IPS-NIHi7 (cell line): ENCODE results near the gene PDSS1.
"Not testable (repeated sequence)": the region's sequence is repeated elsewhere in the genome, so short reads cannot be mapped to it uniquely, and the experiment has no call there.

Experiments
- DNase-seq: peaks from one replicate; pipeline ENCODE4 v3.0.0; 2012; ENCODE audit warnings: mixed read lengths; ENCODE audit errors: extremely low spot score

PDSS1 gene

DNA sequence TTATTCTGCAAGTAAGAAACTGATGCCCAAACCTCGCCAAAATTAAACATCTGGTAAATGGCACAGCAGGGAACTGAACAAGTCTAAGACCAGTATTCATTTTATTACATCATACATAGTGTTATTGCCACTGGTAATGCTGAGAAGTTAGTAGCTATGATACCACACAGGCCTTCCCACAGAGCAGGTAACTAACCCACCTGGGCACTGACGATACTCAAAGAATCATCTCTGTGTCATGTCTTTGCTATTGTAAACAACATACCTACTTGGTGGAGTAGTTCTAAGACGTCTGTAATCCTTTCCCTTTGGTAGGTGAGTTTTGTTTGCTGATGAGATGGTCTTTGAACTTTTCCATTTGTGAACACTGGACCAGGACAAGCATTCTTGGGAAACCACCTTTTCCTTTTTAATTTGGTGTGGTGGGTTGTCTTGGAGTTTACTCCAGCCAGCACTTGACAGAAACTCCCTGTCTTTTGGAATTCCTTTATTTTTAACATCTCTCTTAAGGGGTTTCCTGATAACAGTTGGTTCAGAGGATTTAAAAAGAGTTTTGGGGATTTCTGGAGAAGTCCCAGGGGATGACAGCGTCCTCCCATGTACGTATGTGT lies 40.9 kb downstream of the PDSS1 start:
- DNase-seq = no peak

DNA sequence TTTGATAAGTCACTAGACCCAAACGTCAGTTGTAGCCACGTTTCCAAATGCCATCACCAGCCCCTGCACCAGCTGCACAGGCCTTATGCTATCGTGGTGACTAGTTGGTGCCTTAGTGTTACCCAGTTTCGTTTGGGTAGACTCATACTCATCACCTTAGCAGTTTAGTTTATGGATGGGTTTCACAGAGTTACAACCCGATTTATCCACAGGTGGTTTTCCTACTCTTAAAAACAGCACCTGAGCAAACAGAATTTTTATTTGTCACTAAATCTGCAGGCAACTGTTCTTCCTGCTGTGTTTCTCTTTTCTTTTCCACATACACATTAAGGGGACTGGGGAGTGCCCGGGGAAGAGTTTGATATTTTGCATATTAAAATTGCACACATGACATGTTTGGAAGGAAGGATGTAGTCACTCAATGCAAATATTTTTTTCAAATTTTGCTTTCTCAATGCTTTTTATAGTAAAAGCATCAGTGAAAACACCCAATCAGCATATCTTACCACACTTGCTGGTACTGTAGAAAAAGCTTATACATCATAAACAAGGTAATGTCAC lies 41.6 kb downstream of the PDSS1 start:
- no peak for DNase-seq

DNA sequence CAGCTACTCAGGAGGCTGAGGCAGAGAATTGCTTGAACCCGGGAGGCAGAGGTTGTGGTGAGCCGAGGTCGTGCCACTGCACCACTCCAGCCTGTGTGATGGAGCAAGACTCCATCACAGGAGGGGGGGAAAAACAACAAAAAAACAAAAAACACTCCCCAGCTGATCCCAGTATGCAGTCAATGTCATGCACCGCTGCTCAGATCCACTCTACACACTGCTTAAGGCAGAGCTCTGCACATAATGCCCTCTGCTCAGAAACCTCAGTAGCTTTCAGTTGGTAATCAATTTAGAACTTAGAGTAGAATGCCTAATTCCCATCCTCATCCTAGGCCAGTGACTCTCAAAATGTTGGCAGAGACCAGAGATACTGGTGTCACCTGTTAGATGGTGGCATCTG lies 43.9 kb downstream of the PDSS1 start:
- DNase-seq = no peak

DNA sequence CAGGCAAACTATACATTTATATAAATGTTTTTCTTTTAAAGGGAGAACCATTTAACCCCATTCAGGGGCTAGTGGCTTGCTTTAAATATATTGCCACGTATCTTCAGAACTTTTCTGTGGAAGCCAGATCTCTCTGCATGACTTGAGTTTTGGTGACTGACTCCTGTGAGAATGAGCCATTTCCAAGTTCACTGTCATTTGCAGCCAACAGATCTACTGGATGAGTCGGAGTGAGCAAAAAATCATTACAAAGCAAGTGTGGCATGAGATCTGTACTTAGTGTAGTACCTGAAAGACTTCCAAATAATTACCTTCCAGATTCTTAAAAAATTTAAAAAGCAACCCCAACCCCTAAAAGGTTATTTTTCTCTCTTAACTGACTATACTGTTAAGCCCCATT lies 45.6 kb downstream of the PDSS1 start:
- DNase-seq = no peak

DNA sequence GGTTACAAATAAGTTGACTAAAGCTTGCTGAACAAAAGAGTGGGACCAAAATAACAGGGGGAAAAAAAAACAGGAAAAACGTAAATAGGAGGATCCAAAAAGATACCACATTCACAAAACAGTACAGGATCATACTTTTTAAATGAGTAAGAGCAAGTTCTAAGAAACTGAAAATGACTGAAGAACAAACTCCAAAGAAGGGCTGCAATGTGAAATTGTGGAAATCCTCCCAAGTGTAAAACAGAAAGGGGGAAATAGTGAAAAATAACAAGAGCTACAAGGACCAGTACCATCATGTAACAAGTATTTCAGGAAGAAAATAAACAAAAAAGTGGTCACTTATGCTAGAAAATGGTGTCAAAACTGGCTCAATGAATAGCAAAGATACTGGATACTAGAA lies 46.3 kb downstream of the PDSS1 start:
- no peak for DNase-seq

DNA sequence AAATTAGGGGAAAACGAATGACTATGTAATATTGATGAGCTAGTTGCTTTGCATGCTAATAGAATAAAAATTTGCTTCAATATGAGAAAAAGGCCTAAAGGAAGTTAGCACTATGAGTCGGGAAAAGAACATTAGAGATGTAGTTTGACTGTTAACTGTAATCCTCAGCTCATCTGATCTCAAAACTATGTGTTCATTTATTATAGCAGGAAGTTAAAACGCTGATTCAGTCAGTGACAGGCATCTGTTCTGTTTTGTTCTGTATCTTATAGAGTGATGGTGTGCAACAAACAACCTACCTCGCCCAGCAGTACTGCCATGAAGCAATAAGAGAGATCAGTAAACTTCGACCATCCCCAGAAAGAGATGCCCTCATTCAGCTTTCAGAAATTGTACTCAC lies 48.6 kb downstream of the PDSS1 start:
- DNase-seq = no peak

DNA sequence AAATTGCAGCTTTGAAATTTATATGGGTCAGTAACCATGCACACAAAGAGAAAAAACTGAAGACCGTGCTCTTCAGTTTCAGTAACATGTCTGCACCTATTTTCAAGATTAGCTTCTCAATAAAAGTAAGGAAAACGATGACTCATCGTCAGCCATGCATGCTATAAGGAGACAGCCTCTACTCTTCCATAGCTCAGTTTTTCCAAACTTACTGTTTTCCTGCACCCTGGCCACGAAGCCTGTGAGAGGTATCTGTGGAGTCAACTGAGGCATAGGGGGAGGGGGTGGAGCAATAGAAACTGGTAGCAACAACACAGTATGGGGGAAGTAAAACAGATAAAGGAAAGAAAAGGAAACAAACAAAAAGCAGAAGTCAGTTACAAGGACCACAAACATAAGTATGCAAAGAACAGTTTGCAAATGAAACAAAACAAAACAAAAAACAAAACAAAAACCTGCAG lies 58.0 kb downstream of the PDSS1 start:
- peak; percentile 34 for DNase-seq

DNA sequence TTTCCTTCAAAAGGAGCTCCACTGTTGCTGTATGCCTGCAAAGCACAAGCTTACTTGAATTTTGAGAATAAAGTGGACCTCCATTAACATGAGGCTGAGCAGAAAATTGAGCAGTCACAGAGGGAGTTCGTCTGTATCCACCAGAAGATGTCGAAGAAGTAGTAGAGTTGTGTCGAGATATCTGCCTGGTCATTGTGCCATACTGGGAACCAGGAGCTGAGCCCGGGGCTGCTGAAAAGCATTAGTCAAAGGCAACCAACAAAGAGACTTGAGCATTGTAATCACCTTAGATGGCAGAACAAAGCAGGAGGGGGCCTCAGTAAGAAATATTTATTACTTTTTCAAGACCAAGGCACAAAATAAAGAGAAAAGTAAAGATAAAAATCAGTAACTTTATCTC lies 61.5 kb downstream of the PDSS1 start:
- DNase-seq = peak; percentile 36

DNA sequence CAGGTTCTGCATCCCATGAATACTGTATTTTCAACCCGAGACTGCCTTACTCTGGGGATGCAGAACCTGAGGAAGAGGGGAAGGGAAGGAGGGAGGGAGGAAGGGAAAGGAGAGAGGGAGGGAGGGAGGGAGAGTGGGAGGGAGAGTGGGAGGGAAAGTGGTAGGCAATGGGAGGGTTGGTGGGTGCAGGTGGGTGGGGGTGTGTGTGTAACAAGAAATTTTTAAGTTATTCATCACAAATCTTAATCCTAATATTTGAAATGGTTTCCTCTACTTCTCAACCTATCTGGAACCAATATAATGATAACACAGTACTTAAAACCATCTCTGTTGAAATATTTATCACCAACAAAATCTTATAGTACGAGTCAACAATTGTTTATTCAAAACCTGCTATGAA lies 68.0 kb downstream of the PDSS1 start:
- no peak for DNase-seq

DNA sequence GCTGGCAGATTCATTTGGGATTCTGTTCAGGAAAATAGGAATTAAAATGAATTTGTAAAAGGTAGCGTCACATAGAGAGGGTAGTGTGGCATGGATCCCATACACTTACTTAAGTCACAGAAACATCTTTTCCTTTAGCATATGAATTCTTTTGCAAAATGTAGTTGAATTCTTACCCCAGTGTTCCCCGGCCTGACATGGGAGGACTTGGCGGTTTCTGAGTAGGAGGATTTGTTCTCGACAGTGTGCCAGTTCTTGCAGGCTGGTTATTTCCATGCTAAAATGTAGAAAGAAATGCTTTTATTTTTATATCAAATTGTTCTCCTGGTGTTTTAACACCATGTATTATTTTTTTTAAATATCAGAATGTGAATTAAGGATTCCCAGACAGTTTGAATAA lies 72.6 kb downstream of the PDSS1 start:
- no peak for DNase-seq

DNA sequence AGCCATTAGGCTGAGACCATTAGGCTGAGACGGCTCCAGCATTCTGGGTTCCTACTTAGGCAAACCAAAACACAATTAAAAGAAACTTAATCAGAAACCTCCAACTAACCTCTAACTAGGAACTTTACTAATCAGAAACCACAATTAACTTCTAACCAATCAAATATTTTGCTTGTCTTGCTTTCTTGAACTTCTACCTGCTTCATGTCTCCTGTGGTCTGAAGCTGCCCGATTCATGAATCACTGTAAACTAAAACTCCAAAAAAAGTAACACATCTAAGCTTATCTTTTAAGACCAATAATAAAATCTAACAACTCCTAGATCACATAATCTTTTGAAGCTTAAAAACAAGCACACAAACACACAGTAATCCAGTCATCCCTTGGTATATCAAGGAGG lies 76.1 kb downstream of the PDSS1 start:
- DNase-seq = no peak

DNA sequence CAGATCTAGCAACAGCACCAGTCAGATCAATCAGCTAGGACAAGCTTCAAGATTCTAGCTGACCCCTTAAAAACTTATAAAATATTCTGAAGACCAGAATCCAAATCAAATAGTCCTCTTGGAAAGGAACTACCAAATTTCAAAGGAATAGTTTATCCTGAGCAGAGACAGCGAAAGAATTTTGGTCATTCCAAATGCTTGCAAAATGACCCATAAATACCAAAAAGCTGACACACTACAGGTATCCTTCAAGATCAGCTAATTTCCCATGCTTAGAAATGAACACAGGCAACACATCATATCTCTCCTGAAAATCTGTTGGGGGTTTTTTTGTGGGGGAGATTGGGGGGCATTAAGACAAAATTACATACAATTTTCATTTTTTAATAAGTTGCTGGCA lies 78.8 kb downstream of the PDSS1 start:
- no peak for DNase-seq

DNA sequence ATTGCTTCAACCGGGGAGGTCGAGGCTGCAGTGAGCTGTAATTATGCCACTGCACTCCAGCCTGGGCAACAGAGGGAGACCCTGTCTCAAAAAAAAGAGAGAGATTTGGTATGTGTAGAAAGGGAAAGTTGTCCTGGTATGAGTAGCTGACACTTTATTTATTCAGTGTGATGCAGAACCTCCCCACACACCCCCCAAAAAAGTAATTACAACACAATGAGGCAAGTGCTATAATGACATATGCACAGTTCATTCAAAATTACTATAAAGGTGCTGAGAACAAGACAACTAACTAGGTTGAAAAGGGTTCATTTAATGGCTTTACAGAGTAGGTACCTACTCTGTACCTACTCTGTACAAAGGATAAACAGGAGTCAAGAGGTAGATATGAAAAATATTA lies 80.2 kb downstream of the PDSS1 start:
- no peak for DNase-seq

DNA sequence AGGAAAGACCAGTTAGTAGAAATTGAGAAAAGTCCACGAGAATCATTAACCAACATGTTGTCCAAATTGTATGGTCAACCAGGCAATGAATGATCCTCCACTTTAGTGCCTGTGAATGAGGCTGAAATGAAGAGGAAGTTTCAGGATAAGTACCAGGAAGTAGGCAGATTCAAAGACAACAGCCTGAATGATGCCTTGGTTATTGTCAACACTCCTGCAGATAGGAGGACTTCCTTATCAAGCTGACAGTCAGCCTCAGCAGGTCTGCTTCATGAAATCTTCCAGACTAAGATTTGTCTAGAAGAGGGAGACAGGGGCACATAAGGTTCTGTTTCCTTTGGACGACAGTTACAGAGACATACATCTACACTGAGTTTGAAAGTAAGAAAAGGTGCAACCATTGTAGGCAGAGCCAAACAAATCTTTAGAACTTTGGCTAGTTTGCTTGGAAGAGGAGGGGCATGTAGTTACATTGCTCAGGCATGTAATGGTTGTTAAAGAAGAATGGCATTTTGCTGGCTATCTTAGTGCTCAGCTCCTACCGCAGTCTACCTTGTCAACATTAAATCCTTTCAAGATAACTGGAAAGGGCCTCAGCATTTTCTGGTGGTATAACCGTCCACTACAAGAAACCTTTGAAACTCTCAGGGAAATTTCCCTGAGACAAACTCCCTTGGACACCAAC lies 81.8 kb downstream of the PDSS1 start:
- peak; percentile 9 for DNase-seq

DNA sequence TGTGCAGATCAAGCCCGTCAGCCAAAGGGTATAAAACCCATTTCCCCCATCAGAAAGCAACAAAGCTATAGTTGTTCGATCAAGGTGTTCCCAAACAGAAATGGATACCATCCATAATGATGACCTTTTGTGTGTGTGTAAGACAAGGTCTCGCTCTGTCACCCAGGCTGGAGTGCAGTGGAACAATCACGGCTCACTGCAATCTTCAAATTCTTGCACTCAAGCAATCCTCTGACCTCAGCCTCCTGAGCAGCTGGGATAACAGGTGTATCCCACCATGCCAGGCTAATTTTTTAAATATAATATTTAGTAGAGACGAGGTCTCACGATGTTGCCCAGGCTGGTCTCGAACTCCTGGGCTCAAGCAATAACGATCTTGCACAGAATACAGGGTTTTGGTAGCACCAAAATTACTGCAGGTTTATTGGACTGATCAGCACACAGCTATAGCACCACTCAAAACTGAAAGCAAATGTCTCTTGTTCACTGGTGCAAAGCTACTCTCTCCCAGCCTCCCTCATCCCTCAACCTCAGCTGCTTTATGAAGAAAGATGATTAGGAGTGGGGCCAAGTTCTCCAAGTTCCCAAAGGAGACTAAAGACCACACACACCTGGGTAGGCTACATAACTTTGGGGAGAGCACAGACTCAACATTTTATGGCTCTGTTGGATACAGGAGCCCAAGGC lies 82.7 kb downstream of the PDSS1 start:
- no peak for DNase-seq

DNA sequence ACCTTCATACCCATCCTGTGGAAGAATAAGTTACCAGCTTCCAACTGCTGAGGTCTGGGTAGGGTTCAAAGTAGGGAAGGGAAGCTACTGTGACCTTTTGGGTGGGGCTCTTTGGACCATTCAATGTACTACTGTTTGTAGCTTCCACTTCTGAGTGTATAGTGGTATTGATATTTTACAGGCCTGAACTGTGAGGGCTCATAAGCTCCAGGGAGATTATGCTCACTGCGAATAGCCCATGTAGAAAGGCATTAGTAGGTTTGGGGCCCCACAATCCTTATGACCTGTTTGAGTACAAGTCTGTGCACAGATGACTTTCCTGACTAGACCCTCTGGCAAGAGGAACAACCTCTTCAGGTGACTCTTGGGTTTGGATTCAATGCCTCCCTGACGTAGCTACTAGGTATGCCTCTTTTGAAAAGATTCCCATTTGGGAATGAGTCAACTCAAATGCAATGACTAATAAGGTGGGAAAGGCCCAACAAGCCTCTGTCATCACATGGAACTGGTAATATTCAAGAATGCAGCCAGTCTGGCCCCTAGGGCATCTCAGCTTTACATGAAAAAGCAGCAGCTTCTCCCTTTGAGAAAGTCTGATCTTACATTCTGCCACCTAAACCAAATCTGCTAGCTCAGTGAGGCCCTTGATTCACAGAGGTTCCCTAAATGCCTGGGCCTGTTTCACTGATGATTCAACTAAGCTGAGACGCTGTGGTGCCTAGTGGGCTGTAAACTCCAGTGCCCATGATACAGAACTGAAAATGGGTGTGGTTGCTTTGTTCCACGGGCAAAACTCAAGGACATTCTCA lies 83.5 kb downstream of the PDSS1 start:
- DNase-seq = peak; percentile 41

DNA sequence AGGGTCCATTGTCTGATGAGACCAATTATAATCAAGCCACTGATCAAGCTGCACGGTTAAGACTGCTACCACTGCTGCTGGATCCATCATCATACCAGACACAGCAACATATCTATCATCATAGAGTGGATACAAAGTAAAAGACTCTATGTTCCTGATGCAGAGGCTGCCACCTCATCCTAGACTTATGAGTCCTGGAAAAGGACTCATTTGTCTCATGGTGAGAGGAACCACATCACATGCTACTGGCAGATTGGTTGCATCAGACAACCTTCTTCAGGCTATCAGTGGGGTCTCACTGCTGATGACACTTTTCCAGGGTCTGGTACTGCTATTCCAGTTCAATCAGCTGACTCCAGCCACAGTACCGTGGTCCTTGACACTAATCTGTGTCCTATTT lies 84.3 kb downstream of the PDSS1 start:
- DNase-seq = no peak

DNA sequence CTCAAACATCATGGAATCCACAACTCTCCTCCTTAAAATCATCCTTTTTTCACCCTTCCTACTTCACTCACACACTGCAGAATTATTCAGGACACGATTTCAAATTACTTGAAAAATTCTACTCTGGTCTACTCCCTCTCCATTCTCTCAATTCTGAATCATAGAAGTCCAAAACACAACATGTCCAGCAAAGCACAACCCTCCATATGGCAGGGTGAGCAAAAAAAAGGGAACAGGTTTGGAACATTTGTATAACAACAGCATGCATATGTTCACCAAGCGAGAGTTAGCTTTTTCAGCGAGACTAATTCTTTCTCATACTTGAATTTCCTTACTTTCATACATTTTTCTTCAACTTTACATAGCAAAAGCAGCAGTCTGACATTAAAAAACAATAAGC lies 89.9 kb downstream of the PDSS1 start:
- no peak for DNase-seq

DNA sequence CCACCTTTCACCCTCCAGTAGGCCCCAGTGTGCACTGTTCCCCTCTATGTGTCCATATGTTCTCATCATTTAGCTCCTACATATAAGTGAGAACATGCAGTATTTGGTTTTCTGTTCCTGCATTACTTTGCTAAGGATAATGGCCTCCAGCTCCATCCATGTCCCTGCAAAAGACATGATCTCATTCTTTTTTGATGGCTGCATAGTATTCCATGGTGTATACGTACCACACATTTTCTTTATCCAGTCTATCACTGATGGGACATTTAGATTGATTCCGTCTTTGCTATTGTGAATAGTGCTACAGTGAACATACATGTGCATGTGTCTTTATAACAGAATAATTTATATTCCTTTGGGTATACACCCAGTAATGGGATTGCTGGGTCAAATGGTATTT lies 92.3 kb downstream of the PDSS1 start:
- not testable (repeated sequence) for DNase-seq

DNA sequence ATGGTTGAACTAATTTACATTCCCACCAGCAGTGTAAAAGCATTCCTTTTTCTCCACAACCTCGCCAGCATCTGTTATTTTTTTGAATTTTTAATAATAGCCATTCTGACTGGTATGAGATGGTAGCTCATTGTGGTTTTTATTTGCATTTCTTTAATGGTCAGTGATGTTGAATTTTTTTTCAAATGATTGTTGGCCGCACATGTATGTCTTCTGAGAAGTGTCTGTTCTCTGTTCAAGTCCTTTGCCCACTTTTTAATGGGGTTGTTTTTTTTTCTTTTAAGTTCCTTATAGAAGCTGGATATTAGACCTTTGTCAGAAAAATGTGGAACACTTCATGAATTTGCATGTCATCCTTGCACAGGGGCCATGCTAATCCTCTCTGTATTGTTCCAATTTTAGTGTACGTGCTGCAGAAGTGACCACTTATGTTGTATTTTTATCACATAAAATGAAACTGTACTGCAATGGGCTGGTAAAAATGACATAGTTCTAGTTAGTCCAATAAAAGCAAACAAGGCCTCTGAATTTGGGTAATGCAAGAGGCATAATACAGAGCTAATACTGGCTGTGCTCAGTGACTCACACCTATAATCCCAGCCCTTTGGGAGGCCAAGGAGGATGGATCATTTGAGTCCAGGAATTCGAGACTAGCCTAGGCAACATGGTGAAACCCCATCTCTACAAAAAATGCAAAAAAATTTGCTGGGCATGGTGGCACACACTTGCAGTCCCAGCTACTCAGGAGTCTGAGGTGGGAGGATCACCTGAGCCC lies 92.9 kb downstream of the PDSS1 start:
- DNase-seq = no peak

DNA sequence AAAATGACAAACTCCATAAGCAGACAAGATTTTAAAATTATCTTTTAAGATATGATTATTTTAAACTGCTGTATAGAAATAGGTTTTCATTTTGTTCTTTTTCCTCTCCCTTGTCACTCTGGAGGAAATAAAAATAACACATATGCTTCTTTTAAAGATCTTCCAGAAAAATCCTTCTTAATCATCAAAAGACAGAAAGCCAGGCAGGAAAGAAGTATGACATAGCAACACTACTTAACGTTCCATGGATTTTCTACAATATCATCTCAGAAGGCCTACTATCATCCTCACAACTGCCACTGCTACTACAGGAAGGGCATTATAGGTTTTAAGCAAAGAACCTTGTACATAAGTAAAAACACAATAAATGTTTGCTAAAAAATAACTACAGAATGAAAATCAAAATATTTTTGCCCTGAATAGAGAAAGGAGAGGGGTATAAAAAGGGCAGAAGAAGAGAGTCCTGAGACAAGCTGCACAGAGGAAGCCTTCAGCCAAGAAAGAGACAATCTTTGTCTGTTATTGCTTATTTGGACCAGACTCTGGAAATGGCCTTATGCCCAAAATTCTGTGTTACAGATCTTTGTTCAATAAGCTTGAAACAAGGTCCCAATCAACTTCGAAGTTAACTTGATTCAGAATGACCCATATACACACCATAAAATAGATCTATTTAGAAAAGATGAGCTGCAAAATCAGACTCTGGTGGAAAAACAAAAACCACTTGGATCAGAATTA lies 95.4 kb downstream of the PDSS1 start:
- no peak for DNase-seq
